Gastroesophageal sphincter (tissue), 4 donors: Measurements from ENCODE around the gene MTO1. TPM values are rescaled to one million over a fixed set of nuclear protein-coding genes. Genes with fewer than 3 reads are reported as not detected.
"Not testable (repeated sequence)": the region's sequence is repeated elsewhere in the genome, so short reads cannot be mapped to it uniquely, and the experiment has no call there.

ENCODE experiments used
- ATAC-seq: fragments of 150-250 bp; one replicate; pipeline ENCODE4 v1.9.1; 2016; ENCODE audit warnings: mild to moderate bottlenecking, moderate library complexity
- H3K27ac ChIP-seq, 4 donors: fragments of 200-600 bp; sonication (generic) in 3 of 4; 1 replicate in 3 of 4; 2 replicates in 1 of 4; pipeline ENCODE4 v1.5.1; 2016 to 2019
- H3K27me3 ChIP-seq: fragments of 200-600 bp; sonication (generic); one replicate; pipeline ENCODE4 v1.5.1; 2019
- H3K36me3 ChIP-seq, 2 donors: fragments of 200-600 bp; sonication (generic); one replicate each; pipeline ENCODE4 v1.5.1; 2019; ENCODE audit warnings: control low read depth in 1 of 2
- H3K4me1 ChIP-seq, 3 donors: fragments of 200-600 bp; sonication (generic); 1 replicate in 2 of 3; 2 replicates in 1 of 3; pipeline ENCODE4 v1.5.1; 2016 to 2019; ENCODE audit warnings: control low read depth in 2 of 3
- H3K4me3 ChIP-seq, 2 donors: fragments of 200-600 bp; sonication (generic); one replicate each; pipeline ENCODE4 v1.5.1; 2019; ENCODE audit warnings: mild to moderate bottlenecking in 1 of 2, moderate library complexity in 1 of 2
- H3K9me3 ChIP-seq, 3 donors: fragments of 200-600 bp; sonication (generic); one replicate each; pipeline ENCODE4 v1.5.1; 2017 to 2019; ENCODE audit warnings: control low read depth in 2 of 3
- EP300 ChIP-seq: sonication (generic); formaldehyde crosslinking; IDR thresholded peaks from one replicate; pipeline ENCODE4 v1.6.1; 2017; ENCODE audit warnings: antibody characterized with exemption, mild to moderate bottlenecking
- POLR2A ChIP-seq, 2 donors: fragments of 450-650 bp; IDR thresholded peaks; one replicate each; pipeline ENCODE4 v1.6.1; 2017; ENCODE audit warnings: antibody characterized with exemption in 2 of 2, mild to moderate bottlenecking in 2 of 2, moderate library complexity in 1 of 2
- POLR2AphosphoS5 ChIP-seq: sonication (generic); formaldehyde crosslinking; IDR thresholded peaks from one replicate; pipeline ENCODE4 v1.6.1; 2017; ENCODE audit warnings: antibody characterized with exemption
- WGBS, 2 donors: methylation state at CpG; one replicate each; pipeline ENCODE4 v1.1.5; 2018; ENCODE audit warnings: low coverage in 1 of 2; 5-methylcytosine and 5-hydroxymethylcytosine counted together
- total RNA-seq, 4 donors: library from RNA; depleted of rRNA; stranded (reverse); fragments of >200 nt; gene quantifications; one replicate each; pipeline ENCODE4 v1.1.0, GENCODE V29; 2016
- TF ChIP-seq, protein P1 (sequence below), 4 experiments: fragments of 200-600 bp in 2 of 4; fragments of 450-650 bp in 2 of 4; sonication (generic) in 1 of 4; IDR thresholded peaks; one replicate each; pipeline ENCODE4 v1.5.1; 2017 to 2019; ENCODE audit warnings: antibody characterized with exemption in 4 of 4, mild to moderate bottlenecking in 2 of 4, moderate library complexity in 2 of 4

Gene MTO1
- total RNA-seq, 4 donors from 2014 or later = 25.2 to 30.3 (median 29.4) TPM

DNA sequence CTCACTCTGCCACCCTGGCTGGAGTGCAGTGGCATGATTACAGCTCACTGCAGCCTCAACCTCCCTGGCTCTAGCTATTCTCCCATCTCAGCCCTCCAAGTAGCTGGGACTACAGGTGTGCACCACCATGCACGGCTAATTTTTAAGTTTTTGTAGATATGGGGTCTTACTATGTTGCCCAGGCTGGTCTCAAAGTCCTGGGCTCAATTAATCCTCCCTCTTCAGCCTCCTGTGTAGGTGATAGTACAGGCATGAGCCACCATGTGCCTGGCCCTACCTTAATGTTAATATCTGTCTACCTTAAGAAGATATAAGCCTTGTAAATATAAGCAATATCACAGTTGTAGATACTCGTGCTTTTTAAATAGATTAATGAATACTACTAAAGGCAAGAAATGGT is 42.6 kb downstream of the MTO1 start:
- no peak for TF ChIP-seq POLR2A (IDR thresholded peaks at IDR 0.05)
- TF ChIP-seq POLR2AphosphoS5 = no peak
- TF ChIP-seq EP300 = no peak
- TF ChIP-seq, protein P1, sequence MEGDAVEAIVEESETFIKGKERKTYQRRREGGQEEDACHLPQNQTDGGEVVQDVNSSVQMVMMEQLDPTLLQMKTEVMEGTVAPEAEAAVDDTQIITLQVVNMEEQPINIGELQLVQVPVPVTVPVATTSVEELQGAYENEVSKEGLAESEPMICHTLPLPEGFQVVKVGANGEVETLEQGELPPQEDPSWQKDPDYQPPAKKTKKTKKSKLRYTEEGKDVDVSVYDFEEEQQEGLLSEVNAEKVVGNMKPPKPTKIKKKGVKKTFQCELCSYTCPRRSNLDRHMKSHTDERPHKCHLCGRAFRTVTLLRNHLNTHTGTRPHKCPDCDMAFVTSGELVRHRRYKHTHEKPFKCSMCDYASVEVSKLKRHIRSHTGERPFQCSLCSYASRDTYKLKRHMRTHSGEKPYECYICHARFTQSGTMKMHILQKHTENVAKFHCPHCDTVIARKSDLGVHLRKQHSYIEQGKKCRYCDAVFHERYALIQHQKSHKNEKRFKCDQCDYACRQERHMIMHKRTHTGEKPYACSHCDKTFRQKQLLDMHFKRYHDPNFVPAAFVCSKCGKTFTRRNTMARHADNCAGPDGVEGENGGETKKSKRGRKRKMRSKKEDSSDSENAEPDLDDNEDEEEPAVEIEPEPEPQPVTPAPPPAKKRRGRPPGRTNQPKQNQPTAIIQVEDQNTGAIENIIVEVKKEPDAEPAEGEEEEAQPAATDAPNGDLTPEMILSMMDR (IDR thresholded peaks at IDR 0.05) = no peak
- ATAC-seq = no peak
- Histone ChIP-seq H3K36me3 (peaks cover 0 to 59% of the 10 kb centered on the region in 2 donors), H3K27me3 (no peaks in the 10 kb centered on the region), H3K4me3 (no peak overlapping the region), H3K4me1 (no peaks in the 10 kb centered on the region), H3K9me3 (no peaks in the 10 kb centered on the region), H3K27ac (no peak overlapping the region)
- WGBS, 2 donors = 67 to 79% methylated on average over 1 to 2 of the region's 2 CpGs

DNA sequence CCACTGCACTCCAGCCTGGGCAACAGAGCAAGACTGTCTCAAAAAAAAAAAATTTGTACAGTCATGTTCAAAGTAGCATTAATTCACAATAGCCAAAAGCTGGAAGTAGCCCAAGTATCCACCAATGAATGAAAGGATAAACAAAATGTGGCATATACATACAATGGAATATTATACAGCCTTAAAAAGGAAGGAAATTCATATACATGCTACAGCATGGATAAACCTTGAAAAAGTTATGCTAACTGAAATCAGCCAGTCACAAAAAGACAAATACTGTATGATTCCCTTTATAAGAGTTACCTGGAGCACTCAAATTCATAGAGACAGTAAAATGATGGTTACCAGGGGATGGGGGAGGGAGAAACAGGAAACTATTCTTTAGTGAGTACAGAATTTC is 43.6 kb downstream of the MTO1 start:
- Histone ChIP-seq H3K4me3 (no peak overlapping the region), H3K9me3 (no peaks in the 10 kb centered on the region), H3K4me1 (no peaks in the 10 kb centered on the region), H3K27me3 (no peaks in the 10 kb centered on the region), H3K27ac (no peak overlapping the region), H3K36me3 (peaks cover 0 to 49% of the 10 kb centered on the region in 2 donors)
- no peak for ATAC-seq
- TF ChIP-seq EP300 (no peak), POLR2AphosphoS5 (no peak), POLR2A (IDR thresholded peaks at IDR 0.05) (no peak)
- TF ChIP-seq, protein P1 (IDR thresholded peaks at IDR 0.05) = no peak

DNA sequence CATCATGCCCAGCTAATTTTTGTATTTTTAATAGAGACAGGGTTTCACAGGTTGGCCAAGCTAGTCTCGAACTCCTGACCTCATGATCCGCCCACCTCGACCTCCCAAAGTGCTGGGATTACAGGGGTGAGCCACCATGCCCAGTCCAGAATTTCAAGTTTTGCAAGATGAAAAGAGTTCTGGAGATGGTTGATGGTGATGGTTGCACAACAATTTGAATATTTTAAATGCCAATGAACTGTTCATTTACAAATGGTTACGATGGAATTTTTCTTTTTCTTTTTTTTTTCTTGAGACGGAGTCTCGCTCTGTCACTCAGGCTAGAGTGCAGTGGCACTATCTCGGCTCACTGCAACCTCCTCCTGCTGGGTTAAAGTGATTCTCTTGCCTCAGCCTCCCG is 44.2 kb downstream of the MTO1 start:
- H3K36me3 ChIP-seq = peaks cover 0 to 43% of the 10 kb centered on the region in 2 donors
- not testable (repeated sequence) for H3K4me1 ChIP-seq, H3K4me3 ChIP-seq, H3K9me3 ChIP-seq, H3K27ac ChIP-seq, H3K27me3 ChIP-seq, ATAC-seq
- 90 to 100% methylated on average over 4 to 7 of the region's 8 CpGs for WGBS, 2 donors

DNA sequence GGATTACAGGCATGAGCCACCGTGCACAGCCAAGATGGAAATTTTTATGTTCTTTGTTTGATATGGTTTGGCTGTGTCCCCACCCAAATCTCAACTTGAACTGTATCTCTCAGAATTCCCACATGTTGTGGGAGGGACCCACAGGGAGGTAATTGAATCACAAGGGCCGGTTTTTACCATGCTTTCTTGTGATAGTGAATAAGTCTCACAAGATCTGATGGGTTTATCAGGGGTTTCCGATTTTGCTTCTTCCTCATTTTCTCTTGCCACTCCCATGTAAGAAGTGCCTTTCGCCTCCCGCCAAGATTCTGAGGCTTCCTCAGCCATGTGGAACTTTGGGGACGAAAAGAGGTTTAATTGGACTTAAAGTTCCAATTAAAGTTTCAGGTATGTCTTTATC is 44.7 kb downstream of the MTO1 start:
- Histone ChIP-seq H3K27ac (no peak overlapping the region), H3K4me1 (no peaks in the 10 kb centered on the region), H3K36me3 (peaks cover 0 to 38% of the 10 kb centered on the region in 2 donors), H3K9me3 (no peaks in the 10 kb centered on the region), H3K4me3 (no peak overlapping the region), H3K27me3 (no peaks in the 10 kb centered on the region)
- ATAC-seq = no peak
- no peak for TF ChIP-seq EP300
- no peak for TF ChIP-seq POLR2A (IDR thresholded peaks at IDR 0.05)
- TF ChIP-seq, protein P1 (IDR thresholded peaks at IDR 0.05) = no peak
- TF ChIP-seq POLR2AphosphoS5 = no peak
- 78 to 90% methylated on average over 5 to 6 of the region's 6 CpGs for WGBS, 2 donors

DNA sequence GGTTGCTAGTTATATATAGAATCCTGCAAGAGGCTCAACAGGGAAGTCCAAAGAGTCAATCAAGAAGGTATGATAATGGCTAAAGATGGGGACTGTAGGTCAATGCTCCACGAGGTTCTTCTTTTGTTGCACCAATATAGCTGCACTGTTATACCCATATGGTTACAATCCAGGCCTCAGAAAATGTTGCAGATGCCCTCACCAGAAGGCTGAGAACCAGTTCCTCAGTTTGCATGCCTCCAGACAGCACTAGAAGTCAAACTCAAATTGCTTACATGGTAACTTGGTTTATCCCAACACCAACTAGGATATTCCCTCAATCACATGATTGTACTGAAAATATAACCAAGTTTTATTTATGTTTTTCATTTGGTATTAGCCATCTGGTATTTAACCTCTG is 47.2 kb downstream of the MTO1 start:
- H3K9me3 ChIP-seq = no peaks in the 10 kb centered on the region
- no peak overlapping the region for H3K4me3 ChIP-seq
- no peak for ATAC-seq
- no peak overlapping the region for H3K27ac ChIP-seq
- no peaks in the 10 kb centered on the region for H3K27me3 ChIP-seq
- H3K36me3 ChIP-seq = peaks cover 0 to 19% of the 10 kb centered on the region in 2 donors
- 57 to 64% methylated on average over 1 of the region's 1 CpG for WGBS, 2 donors
- TF ChIP-seq, protein P1 (IDR thresholded peaks at IDR 0.05) = no peak
- TF ChIP-seq EP300 (no peak), POLR2AphosphoS5 (no peak), POLR2A (IDR thresholded peaks at IDR 0.05) (no peak)
- H3K4me1 ChIP-seq = peaks cover 0 to 2% (median 0%) of the 10 kb centered on the region in 3 donors
